GM12878 (cell line): ENCODE results near the gene SURF4. TPM values are rescaled to one million over a fixed set of nuclear protein-coding genes. Genes with fewer than 3 reads are reported as not detected.
A peak's percentile ranks its signal among the peaks of the same experiment; 100 is the strongest.
"Not testable (repeated sequence)": the region's sequence is repeated elsewhere in the genome, so short reads cannot be mapped to it uniquely, and the experiment has no call there.

ENCODE experiments used
- ATAC-seq: fragments of 200-7000 bp; cut with Tn5 transposase; 3 replicates; pipeline ENCODE4 v1.9.1; 2020; ENCODE audit warnings: mild to moderate bottlenecking, moderate library complexity
- BruUV-seq: library from RNA; stranded (reverse); fragments of 400-500 nt; replicated peaks from 2 replicates; lab custom pipeline; 2021; lab: Mats Ljungman, UMichigan
- CTCF ChIA-PET: fragments of 300-600 bp; sonication (Branson Sonifier 250); formaldehyde crosslinking; extraction: SDS; loops from one replicate; lab custom pipeline; 2021; ENCODE audit warnings: inconsistent platforms; lab: Yijun Ruan, JAX
- POLR2A ChIA-PET: fragments of 350-600 bp; formaldehyde crosslinking; extraction: SDS; loops from one replicate; lab custom pipeline; 2021; ENCODE audit warnings: inconsistent platforms; lab: Charles Lee
- RAD21 ChIA-PET: fragments of 300-600 bp; sonication (Branson Sonifier 250); formaldehyde crosslinking; loops from one replicate; lab custom pipeline; 2023; ENCODE audit warnings: antibody characterized with exemption; ENCODE audit not compliant: unreplicated experiment; lab: Charles Lee
- SMC1A ChIA-PET: fragments of 300-600 bp; sonication (Branson Sonifier 250); formaldehyde crosslinking; loops from one replicate; lab custom pipeline; 2023; ENCODE audit not compliant: unreplicated experiment, uncharacterized antibody; lab: Charles Lee
- DNase-seq: peaks from one replicate; pipeline ENCODE4 v3.0.0-alpha.2; 2011; ENCODE audit warnings: low read depth, low spot score
- FAIRE-seq: peaks from 3 replicates; lab custom pipeline; 2011; peaks lifted over from hg19 to GRCh38; lab: Jason Lieb, UNC
- H2AFZ ChIP-seq: 2 replicates; pipeline ENCODE4 v1.6.0; 2011; ENCODE audit warnings: low read depth, low read length, control low read depth; ENCODE audit not compliant: control insufficient read depth
- H3K27ac ChIP-seq: 2 replicates; pipeline ENCODE4 v1.5.1; 2011; ENCODE audit warnings: control low read depth; ENCODE audit not compliant: control insufficient read depth, insufficient read depth
- H3K27me3 ChIP-seq, 2 experiments: replicated peaks in 1 of 2; 2 replicates each; pipeline versions ENCODE4 v1.6.0 to v1.6.1; 2011; ENCODE audit warnings: low read length in 1 of 2; ENCODE audit not compliant: control insufficient read depth in 2 of 2, insufficient read depth in 2 of 2
- H3K36me3 ChIP-seq, 2 experiments: 2 replicates each; pipeline ENCODE4 v1.5.1; 2011; ENCODE audit warnings: low read length in 1 of 2; ENCODE audit not compliant: control insufficient read depth in 2 of 2, insufficient read depth in 2 of 2
- H3K4me1 ChIP-seq: 2 replicates; pipeline ENCODE4 v1.6.1; 2011; ENCODE audit warnings: mild to moderate bottlenecking, low read length, moderate library complexity, mixed read lengths; ENCODE audit not compliant: control insufficient read depth, insufficient read depth
- H3K4me2 ChIP-seq: 2 replicates; pipeline ENCODE4 v1.6.0; 2011; ENCODE audit warnings: control low read depth; ENCODE audit not compliant: control insufficient read depth, insufficient read depth
- H3K4me3 ChIP-seq: fragments of 200-600 bp; sonication (generic); 2 replicates; pipeline ENCODE4 v1.5.1; 2016
- H3K79me2 ChIP-seq: 2 replicates; pipeline ENCODE4 v1.6.0; 2011; ENCODE audit warnings: low read length; ENCODE audit not compliant: control insufficient read depth, insufficient read depth
- H3K9ac ChIP-seq: 2 replicates; pipeline ENCODE4 v1.8.0; 2011; ENCODE audit warnings: low read length, control low read depth, mixed read lengths; ENCODE audit not compliant: control insufficient read depth, insufficient read depth
- H3K9me3 ChIP-seq: replicated peaks from 3 replicates; pipeline ENCODE4 v1.5.1; 2011; ENCODE audit warnings: mild to moderate bottlenecking, low read length; ENCODE audit not compliant: control insufficient read depth, insufficient read depth
- H4K20me1 ChIP-seq: 2 replicates; pipeline ENCODE4 v1.6.0; 2011; ENCODE audit not compliant: control insufficient read depth, insufficient read depth
- KLF5 ChIP-seq: fragments of 450-650 bp; IDR thresholded peaks from 2 replicates; pipeline ENCODE4 v1.6.1; 2014; ENCODE audit warnings: mild to moderate bottlenecking; ENCODE audit not compliant: partially characterized antibody
- ZNF207 ChIP-seq: fragments of 450-650 bp; IDR thresholded peaks from 2 replicates; pipeline ENCODE4 v1.6.1; 2014; ENCODE audit warnings: antibody characterized with exemption, mild to moderate bottlenecking, borderline replicate concordance
- WGBS: methylation state at CpG from one replicate; pipeline ENCODE4 v1.1.6; 2016; ENCODE audit warnings: low lambda C conversion rate; ENCODE audit not compliant: insufficient replicate concordance, insufficient coverage; ENCODE audit errors: missing lambda C conversion rate; 5-methylcytosine and 5-hydroxymethylcytosine counted together
- in situ Hi-C: fragments of 300-500 bp; cut with MboI; formaldehyde crosslinking; loops from 9 replicates; pipeline ENCODE4 v1.14.3; 2018; ENCODE audit warnings: mixed read lengths
- intact Hi-C: fragments of 100-400 bp; cut with micrococcal nuclease; formaldehyde crosslinking; loops from one replicate; pipeline ENCODE4 v1.14.2; 2022; ENCODE audit not compliant: unreplicated experiment
- polyA plus RNA-seq, 11 experiments: library from polyadenylated mRNA; depleted of rRNA in 4 of 11; unstranded in 6 of 11; stranded (reverse) in 5 of 11; fragments of >200 nt; fragmentation: Nextera tagmentation in 4 of 11; fragmentation: Illumina TruSeq in 1 of 11; extraction: Ambion mirVana in 4 of 11; extraction: Trizol in 1 of 11; gene quantifications; 1 replicate in 1 of 11; 2 replicates in 10 of 11; pipeline versions ENCODE4 v1.2.1 to v1.2.3, GENCODE V29; 2011 to 2016; ENCODE audit warnings: inconsistent platforms in 2 of 11, missing spikeins in 2 of 11, low read depth in 1 of 11
- total RNA-seq, 4 experiments: library from RNA; depleted of rRNA in 3 of 4; stranded (reverse); fragments of >200 nt in 3 of 4; fragmentation: Illumina TruSeq in 1 of 4; extraction: Trizol in 1 of 4; gene quantifications; 2 replicates each; pipeline versions ENCODE4 v1.2.1 to v1.2.3, GENCODE V29; 2013 to 2021
- TF ChIP-seq, protein P1 (sequence below): IDR thresholded peaks from 2 replicates; pipeline ENCODE4 v1.6.1; 2012; ENCODE audit warnings: low read depth, low read length, improper control_type of control experiment
- TF ChIP-seq, protein P2 (sequence below): IDR thresholded peaks from 2 replicates; pipeline ENCODE4 v1.6.1; 2011; ENCODE audit warnings: mild to moderate bottlenecking, low read depth, low read length, moderate library complexity; ENCODE audit not compliant: insufficient replicate concordance

Gene SURF4
- total and polyA plus RNA-seq, 10 of the 15 experiments (the other 5 are each of a cell fraction or from before 2014, with no cell fraction given), result 6.4 to 134 (median 78.7) TPM

DNA sequence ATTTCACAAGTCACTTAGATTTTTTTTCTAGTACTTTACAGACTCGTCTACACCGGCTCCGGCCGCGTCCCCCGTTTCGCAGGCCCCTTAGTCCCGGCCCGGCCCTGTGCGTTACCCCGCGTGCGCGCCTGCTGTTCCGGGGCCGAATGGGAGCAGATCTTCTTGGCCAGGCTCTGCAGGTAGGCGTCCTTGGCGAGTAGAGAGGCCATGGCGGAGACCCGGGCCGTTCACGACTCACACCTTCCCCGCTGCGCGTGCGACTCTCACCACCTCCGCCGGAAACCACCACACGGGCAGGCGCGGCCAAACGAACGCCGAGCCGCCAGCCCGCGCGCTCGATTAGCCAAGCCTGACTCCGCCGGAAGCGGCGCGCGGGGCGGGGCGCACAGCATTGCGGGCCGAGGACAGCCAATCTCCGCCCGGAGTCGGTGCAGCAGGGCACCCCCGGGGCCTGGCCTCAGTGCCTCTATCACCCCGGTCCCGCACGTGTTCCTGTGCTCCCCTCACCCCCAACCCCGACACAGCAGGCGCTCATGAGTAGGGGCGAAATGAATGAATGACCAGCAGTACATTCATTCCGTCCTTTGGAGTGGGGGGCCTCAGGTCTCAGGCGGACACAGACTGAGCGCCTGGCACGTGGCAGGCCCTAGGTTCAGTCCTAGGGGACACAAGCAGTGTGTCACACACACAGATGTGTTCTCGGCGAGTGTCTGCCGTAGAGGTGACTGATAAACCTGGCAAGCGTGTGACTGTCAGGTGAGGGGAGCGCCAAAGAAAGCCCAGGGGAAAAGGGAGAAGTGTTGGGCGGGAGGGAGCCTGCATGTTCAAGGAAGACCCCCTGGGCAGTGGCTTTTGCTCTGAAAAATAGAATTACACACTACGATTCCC lies 39.7 kb downstream of the SURF4 start, which contains the start of gene SURF6 (continued):
- TF ChIP-seq ZNF207 (peak; percentile 95; the same call in 1 of the 2 replicates), KLF5 (peak; percentile 94)
- TF ChIP-seq, protein P1, sequence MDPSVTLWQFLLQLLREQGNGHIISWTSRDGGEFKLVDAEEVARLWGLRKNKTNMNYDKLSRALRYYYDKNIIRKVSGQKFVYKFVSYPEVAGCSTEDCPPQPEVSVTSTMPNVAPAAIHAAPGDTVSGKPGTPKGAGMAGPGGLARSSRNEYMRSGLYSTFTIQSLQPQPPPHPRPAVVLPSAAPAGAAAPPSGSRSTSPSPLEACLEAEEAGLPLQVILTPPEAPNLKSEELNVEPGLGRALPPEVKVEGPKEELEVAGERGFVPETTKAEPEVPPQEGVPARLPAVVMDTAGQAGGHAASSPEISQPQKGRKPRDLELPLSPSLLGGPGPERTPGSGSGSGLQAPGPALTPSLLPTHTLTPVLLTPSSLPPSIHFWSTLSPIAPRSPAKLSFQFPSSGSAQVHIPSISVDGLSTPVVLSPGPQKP, result peak; percentile 99
- TF ChIP-seq, protein P2, sequence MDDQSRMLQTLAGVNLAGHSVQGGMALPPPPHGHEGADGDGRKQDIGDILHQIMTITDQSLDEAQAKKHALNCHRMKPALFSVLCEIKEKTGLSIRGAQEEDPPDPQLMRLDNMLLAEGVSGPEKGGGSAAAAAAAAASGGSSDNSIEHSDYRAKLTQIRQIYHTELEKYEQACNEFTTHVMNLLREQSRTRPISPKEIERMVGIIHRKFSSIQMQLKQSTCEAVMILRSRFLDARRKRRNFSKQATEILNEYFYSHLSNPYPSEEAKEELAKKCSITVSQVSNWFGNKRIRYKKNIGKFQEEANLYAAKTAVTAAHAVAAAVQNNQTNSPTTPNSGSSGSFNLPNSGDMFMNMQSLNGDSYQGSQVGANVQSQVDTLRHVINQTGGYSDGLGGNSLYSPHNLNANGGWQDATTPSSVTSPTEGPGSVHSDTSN, result peak; percentile 13
- TF ChIP-seq, all 136 proteins: peak for 77

DNA sequence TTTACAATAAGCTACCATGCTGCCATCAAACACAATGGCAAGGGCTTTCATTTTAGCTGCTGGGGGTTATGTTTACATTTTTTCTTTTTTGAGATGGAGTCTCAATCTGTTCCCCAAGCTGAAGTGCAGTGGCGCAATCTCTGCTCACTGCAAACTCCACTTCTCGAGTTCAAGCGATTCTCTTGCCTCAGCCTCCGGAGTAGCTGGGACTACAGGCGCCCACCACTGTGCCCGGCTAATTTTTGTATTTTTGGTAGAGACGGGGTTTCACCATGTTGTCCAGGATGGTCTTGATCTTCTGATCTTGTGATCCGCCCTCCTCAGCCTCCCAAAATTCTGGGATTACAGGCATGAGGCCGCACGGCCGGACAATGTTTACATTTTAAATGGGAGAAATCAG lies 41.0 kb downstream of the SURF4 start:
- SMC1A ChIA-PET, result interaction anchor here (0.7 to 1.3 kb wide), 4 partner anchors 13 to 143 kb away, joined by 3 to 5 read pairs (median 3); partner anchors contain the start of genes MED22 and RPL7A
- H4K20me1 ChIP-seq, BruUV-seq, FAIRE-seq, DNase-seq, in situ Hi-C loops, H3K27me3 ChIP-seq, H2AFZ ChIP-seq, ATAC-seq, H3K4me1 ChIP-seq, H3K27ac ChIP-seq, H3K9me3 ChIP-seq: not testable (repeated sequence)
- Histone ChIP-seq H3K36me3 (peaks cover 18 to 24% of the 10 kb centered on the region in 2 experiments), H3K79me2 (peaks cover 30% of the 10 kb centered on the region), H3K4me2 (peak overlapping the region; percentile 45), H3K4me3 (peak overlapping the region; percentile 98), H3K9ac (peak overlapping the region; percentile 84)
- CTCF ChIA-PET, result interaction anchor here (1.0 to 1.7 kb wide), 4 partner anchors 32 to 152 kb away, joined by 3 to 4 read pairs (median 3); no protein-coding TSS in a partner anchor
- POLR2A ChIA-PET, result interaction anchor here (1.6 to 2.0 kb wide), 2 partner anchors 14 to 37 kb away, joined by 8 read pairs; partner anchors contain the start of genes MED22 and RPL7A
- RAD21 ChIA-PET, result interaction anchor here (1.0 kb wide), 1 partner anchor 36 kb away, joined by 3 read pairs; no protein-coding TSS in a partner anchor
- 61% methylated on average over 11 of the region's 11 CpGs for WGBS
- intact Hi-C loops, result loop anchor here (5.0 kb wide), 1 partner anchor 37 kb away; no protein-coding TSS in a partner anchor
